ENCODE results near the gene FEM1B.

Gene FEM1B

DNA sequence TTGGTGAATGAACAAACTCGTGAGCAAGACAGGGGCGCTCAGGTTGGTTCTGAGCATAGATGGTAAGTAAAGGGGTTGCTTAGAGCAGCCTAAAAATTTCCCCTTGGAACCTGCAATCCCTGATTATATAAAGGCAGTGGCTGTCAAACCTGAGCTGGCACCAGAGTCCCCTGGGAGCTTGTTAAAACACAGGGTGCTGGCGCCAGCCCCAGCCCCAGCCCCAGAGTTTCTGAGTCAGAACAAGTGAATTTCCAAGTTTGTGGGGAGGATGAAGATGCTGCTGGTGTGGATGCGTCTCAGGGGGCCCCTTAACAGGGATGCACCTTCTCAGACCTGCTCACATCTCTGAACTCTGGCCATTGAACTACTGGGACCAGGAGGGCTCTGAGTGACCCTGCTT, 48.2 kb downstream of the FEM1B start:
- DNase-seq (ENCODE audit: low read depth in 2 of 2): no peak

DNA sequence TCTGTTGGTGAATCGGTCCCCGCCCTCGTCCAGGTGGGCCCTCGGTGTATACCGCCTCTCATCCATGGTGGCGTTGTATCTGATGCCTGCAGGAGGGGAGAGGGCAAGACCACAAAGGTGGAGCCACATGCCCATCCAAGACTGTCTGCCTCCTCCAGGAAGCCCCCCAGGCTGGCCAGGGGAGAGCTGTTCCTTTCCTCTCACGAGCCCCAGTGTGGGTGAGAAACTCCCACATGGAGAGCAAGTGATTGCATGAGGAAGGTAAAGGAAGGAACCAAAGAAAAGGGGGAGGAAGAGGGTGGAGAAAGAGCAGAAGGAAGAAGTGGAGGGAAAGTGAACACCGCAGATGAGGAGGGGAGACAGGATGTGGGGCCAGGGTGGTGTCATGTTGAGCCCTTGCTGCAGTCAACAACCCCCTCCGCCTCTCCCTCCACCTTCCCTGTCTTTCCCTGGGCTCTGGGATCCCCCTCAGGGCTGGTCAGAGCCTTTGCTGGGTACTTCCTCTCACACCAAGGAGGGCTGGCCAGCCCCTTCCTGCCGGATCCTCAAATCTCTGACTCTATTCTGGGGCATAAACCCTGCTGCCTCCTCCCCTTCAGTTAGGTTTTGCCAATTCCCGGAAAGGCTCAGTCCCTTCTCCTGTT, 49.3 kb downstream of the FEM1B start:
- DNase-seq (ENCODE audit: low read depth in 2 of 2): no peak

DNA sequence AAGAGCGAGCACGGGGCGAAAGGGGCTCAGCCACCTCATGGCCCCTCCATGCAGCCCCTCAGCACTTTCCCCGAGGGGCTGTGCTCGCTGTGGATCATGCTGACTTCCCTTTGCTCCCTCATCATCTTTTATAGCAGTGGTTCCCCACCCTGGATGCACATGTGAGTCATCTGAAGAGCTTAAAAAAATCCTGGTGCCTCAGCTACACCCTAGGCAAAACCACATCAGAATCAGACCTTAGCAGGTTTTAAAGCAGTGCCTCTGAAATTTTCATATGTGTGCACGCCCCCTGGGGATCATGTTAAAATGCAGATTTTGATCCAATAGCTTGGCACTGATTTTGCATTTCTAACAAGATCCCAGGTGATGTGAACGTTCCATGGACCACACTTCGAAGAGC, 50.9 kb downstream of the FEM1B start:
- DNase-seq (ENCODE audit: low read depth in 2 of 2): no peak

DNA sequence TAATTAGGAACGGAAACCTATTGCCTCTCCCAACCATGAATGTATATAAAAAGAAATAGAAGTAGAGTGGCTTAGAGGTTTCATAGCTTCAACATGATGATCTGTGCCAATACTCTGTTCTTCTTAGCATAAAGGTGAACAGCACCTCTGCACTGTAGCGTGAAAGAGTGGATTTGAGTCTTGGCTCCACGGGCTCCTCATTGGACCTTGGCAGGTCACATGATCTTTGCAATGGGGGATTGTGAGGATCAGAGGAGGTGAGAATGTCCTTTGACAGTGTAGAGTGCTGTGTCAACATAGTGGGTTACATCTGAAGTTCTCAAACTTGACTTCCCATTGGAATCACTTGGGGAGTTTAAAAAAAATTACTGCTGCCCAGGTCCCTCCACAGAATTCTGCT, 51.4 kb downstream of the FEM1B start:
- DNase-seq (ENCODE audit: low read depth in 2 of 2): no peak

DNA sequence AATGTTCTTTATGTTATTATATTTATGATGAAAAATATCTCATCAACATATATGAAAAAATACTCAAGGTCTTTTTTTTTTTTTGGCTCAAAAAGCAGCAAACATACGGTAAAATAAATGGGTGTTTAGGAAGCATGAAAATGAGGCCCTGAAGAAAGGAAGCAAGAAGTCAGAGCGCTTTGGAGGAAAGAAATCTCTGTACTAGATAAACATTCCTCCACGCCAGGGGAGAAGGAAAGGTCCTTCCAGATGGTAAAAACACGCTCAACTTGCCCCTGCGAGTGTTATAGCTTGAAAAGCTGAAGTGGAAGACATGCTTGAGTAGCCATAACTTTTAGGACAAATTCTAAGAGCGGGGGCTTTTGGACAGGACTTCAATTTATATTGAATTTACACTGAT, 52.9 kb downstream of the FEM1B start:
- DNase-seq (ENCODE audit: low read depth in 2 of 2): no peak

DNA sequence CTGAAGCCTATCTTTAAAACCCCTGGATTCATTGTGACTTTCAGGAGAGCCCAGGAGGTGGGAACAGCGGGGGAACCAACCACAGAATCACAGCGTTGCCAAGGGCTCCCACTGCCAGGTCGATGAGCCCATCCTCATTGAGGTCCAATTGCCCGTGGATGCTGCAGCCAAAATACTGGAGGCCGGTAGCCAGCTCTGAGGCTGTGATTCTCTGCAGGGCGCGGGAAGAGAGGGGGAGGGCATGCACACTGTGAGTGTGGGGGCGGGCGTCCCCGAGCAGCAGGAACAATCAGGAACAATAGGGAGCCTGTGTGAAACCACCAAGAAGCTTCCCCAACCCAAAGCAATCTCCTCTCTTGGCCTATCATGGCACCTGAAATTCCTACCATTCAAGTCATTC, 53.4 kb downstream of the FEM1B start:
- DNase-seq (ENCODE audit: low read depth in 2 of 2): no peak

DNA sequence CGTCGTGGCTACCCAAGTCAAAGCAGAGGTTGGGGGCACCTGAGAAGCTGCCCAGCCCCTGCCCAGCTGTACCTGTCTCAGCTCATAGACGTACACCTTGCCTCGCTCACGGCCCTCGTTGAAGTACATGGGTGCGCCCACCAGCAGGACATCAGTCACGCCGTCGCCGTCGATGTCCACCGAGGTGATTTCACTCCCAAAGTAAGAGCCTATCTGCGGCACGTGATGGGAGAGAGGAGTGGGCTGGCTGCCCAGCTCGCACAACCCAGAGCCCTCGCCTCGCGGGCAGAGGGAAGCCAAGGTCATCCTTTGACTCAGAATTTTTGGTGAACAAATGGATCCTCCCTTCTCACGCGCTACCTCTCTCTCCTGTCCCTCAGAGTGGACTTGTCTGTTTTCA, 54.7 kb downstream of the FEM1B start:
- DNase-seq (ENCODE audit: low read depth in 2 of 2): no peak

DNA sequence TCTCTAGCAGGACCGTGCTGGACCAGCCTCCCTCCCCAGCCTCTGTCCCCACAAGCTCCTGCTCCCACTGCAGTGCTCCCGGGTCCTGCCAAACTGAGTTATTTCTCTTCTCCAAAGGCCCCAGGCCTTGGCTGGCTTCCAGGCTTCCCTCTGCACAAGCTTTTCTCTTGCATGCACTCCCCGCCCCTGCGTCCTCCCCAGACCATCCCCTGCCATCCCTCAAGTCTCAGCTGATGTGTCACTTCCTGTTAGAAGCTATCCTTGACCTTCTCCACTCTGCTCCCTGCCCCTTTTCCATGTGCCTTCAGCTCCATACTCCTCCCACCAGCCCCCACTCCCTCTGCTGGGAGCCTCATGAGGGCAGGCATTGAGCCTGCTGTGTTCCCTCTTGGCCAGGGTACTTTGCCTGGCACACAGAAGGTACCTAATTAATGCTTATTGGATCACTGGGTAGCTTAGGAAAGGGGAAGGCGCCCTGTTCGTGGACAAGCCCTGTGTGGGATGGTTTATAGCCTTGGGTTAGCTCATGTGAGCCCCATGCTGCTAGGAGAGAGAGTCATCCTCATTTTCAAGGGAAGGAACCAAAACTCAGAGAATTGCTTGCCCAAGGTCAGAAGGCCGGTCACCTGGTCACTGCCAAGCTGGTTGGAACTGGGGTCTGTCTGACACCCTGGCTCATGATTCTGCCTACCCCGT, 56.4 kb downstream of the FEM1B start:
- no peak for DNase-seq (ENCODE audit: low read depth in 2 of 2)

DNA sequence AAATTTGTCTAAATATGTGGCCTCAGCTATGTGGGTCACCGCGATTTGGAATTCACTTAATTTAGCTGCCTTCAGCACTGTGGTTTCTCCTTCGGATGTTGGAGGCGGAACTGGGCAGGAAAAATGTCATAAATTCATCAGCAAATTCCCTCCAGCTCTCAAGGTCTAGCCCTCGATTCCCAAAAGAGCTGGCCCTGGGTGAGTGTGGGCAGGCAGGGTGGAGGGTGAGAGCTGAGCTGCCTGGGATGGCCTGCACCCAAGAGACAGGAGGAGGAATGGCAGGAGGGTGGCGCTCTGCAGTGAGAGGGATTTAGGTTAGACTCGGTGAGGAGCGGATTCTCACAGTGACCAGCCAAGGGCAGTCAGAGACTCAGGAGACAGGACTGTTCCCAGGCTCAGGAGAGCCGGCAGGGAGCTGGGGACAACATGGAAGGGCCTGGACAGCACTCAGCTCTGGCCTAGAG, 57.1 kb downstream of the FEM1B start:
- no peak for DNase-seq (ENCODE audit: low read depth in 2 of 2)

DNA sequence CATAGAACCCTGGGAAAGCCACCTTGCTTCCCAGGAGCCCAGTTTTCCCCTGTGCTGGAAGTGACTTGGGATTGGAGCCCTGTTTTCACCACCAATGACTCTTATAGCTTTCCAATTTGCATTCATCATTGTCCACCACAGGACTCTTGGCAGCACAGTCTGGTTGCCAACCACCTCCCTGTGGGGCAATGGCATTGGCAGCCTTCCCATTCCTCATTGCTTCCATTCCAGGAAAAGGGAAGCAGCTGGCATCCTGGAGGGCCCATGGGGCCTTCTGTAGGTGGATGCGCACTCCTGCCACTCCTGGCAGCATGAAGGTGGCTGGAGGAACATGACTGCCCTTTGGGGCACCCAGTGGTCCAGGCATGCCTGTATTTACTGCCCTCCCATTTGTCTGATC, 57.7 kb downstream of the FEM1B start:
- no peak for DNase-seq (ENCODE audit: low read depth in 2 of 2)

DNA sequence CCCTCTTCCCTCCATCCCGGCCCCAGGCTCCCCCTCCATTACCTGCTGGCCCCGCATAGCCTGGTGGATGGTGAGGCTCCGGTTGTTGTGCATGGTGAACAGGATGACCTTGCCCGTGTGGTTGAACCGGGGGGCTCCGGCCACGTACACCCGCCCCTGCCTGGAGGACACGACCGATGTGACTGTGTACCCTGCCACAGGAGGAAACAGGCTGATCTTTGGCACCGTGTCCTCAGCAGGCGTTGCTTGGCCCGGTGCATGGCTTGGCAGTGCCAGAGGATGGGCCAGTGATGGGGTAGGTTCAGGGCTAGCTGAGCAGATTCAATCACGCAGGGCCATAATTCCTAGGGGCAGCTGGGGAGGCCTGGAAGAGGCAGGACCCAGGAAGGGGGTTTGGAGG, 58.1 kb downstream of the FEM1B start:
- no peak for DNase-seq (ENCODE audit: low read depth in 2 of 2)

DNA sequence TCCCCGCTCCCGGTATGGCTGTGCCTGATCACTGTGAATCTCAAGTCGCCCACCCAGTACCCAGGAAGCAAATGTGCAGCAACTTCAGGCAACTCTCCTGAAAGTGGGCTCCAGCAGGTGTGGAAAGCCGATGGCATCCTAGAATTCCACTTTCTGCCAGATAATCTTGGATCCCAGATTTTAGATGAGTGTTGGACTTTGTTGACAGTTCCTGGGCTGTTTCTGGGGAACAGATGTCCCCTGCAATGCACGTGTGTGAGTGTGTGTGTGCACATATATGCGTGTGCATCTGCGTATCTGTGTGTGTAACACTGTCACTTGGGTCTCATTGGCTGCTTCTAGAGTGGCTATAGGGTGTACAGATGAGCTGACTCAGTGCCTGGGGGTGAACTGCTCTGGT, 59.0 kb downstream of the FEM1B start:
- DNase-seq (ENCODE audit: low read depth in 2 of 2): no peak

DNA sequence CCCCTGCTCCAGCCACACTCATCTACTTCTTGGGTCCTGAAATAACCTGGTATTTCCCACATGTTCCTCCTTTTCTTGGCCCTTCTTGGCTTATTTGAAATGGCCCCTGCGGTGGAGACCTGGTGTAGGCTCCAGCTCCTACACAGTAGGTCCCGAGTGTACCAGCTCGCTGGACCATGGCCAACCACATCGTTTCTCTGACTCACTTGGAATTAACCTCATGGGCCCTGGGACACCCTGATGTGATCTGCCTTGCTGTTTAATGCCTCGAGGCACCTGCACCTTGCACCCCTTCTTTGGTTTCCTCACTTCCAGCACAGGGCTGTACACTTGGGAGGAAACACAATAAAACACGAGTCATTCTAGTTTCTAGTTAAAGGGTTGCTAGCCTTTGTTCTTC, 60.3 kb downstream of the FEM1B start:
- no peak for DNase-seq (ENCODE audit: low read depth in 2 of 2)

DNA sequence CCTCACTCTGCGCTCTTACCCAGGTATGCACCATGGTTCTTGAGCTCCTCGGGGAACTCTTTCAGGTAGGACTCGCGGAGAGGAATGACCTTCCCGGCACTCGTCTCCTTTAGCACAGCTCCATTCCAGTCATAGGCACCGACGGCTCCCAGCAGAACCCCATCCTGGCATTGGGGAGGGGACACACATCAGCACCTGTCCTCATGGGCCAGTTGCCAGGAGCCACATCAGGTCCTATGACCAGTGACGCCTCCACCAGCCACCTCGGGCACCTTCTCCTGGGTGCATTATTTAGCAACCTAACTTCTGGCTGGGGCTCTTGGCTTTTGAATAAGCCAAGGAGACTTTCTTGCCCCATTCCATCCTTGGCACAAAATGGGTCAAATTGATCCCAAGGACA, 61.9 kb downstream of the FEM1B start:
- DNase-seq (ENCODE audit: low read depth in 2 of 2): no peak

DNA sequence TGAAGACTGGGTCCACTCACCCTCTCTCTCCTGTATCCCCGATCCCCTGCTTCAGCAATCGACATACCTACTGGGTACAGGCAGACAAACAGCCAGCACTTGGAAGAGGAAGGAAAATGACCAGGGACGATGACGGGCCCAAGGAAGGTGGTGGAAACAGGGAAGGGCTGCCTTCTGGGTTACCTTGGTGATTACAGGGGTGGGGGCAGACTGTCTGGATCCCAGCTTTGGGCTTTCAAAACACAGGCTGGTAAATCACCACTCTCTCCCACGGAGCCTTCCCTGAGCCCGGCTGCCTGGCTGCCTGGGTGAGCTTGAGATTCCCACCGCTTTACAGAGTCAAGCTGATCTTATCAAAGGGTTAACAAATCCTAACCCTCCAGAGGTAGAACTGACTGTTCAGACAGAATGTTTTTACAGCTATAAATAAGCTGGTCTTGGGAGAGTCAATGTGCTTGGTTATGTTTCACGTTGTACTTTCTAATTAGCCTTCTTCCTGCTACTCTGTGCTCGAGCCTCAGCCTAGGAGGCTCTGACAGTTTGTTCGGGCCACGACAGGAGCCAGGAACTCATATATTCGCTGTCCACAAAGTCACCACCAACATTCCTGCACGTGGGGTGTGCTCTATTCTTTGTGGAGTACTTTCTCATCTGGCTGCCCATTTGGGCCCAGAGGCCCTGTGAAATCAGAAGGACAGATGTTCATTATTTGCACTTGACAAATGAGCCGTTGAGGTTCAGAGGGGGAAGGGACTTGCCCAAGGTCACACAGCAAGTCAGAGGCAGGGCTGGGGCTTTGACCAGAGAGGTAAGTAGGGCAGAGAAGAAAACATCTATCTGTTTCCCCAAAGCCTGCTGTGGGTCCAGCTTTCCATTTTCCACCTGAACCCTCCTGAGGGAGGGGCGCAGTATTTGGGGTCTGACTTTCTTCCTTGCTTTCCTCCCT, 63.5 kb downstream of the FEM1B start:
- DNase-seq (ENCODE audit: low read depth in 2 of 2): no peak

DNA sequence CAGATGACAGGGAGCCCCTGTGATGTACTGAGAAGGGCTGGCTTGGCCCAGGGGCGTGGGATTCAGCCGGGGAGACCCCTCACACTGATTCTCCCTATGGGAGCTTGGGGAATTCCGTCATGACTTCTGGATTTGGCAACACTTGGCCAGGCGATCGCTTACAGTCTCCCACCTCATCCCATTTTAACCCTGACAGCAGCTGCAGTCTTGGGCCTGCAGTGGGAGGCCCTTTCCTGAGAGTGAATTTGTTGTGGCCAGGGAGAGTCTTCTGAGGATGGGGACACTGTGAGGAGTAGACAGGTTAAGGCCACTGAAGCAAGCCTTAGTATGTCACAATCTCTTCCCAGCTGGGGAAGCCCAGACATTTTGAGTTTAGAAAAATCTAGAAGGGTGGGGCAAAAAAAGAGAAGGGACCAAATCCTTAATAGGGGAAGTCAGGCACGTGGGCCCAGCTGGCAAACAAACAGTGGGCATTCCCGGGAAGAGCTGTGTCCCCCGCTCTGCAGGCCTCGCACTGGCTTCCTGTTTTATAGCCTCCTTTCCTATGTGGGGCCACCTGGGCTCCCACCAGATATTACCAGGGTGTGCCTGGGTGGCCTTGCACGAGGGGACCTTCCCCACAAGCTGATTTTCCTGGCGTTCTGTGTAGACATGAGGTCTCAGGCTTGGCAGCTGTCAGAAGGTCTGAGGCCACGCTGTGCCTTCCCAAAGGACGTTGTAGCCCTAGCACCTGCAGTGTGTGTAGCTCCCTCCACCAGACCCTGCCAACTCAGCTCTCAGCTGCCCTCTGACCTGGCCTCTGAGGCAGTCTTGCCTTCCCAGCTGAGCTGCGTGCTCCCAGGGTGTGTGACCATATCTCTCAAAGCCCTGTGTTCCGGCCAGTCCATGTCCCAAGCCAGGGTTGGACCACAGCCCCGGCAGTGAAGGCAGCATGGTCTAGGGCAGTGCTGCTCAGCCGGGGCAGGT, 64.5 kb downstream of the FEM1B start:
- no peak for DNase-seq (ENCODE audit: low read depth in 2 of 2)

DNA sequence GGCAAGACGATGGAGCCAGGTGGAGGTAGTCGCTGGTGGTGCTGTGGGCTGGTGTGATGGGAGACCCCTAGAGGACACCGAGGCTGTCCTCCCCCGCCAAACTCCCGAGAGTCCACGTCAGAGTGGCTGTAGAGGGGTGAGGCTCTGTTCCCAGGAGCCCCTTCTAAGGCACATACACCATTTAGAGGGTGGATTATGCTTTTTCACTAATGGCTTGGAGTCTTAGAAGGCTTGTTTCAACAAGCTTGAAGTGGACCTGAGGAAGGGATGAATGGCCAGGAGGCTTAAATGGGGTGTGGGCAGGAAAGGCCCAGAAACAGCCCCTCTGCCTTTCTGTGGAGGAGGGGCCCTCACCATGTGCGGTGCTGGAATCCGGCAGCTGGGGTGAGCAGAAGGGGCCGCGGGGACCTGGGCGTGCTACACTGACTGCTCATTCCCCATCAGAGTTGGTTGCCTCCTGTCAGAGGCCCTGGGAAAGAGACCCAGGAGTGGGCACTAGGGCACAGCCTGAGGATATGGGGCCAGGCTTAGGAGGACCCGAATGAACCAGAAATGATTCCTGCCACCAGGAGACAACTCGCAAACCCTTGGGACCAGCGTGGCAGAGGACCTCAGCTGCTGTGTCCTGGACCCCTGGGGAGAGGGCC, 66.2 kb downstream of the FEM1B start:
- DNase-seq (ENCODE audit: low read depth in 2 of 2): no peak

DNA sequence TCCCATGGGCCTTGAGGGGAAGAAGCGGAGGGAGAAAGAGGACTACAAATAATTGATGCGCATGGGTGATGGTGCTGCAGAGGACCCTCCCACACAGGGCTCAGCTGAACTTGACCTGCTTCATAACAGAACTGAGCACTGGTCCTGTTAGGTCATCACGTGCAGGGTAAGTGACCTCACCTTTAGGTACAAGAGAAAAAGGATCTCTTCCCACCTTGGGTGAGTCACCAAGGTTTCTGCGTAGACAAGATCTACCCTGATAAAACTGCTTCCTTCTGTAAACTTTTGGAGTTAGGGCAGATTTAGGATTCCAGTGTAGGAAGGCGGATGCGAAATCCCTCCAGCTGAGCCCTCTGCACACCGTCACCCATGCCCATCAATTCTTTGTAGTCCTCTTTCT, 67.1 kb downstream of the FEM1B start:
- no peak for DNase-seq (ENCODE audit: low read depth in 2 of 2)

Measured in stimulated activated CD4-positive, alpha-beta T cell treated with anti-CD3 and anti-CD28 coated beads, Interleukin-4, amount 100 ng/mL, for 48 hours (primary cell).